Chondrocyte (in vitro differentiated cells): ENCODE measurements around the gene EIF4G2. TPM values are rescaled to one million over a fixed set of nuclear protein-coding genes. Genes with fewer than 3 reads are reported as not detected.

Source experiments
- DNase-seq: peaks from one replicate; pipeline ENCODE4 v3.0.0; 2021; ENCODE audit warnings: mixed read lengths, low spot score
- H3K27ac Mint-ChIP-seq: one replicate; pipeline ENCODE4 v1.8.0; 2021; ENCODE audit warnings: mild to moderate bottlenecking, moderate library complexity, mixed read lengths; ENCODE audit not compliant: unreplicated experiment
- H3K27me3 Mint-ChIP-seq: 2 replicates; pipeline ENCODE4 v1.8.0; 2021; ENCODE audit warnings: low read depth, mixed read lengths
- H3K36me3 Mint-ChIP-seq: 2 replicates; pipeline ENCODE4 v1.8.0; 2021; ENCODE audit warnings: low read depth, mixed read lengths
- H3K4me1 Mint-ChIP-seq: 2 replicates; pipeline ENCODE4 v1.8.0; 2021; ENCODE audit warnings: low read depth, mild to moderate bottlenecking, mixed read lengths
- H3K4me3 Mint-ChIP-seq: one replicate; pipeline ENCODE4 v1.8.0; 2021; ENCODE audit warnings: mild to moderate bottlenecking, moderate library complexity, mixed read lengths; ENCODE audit not compliant: unreplicated experiment
- H3K9me3 Mint-ChIP-seq: 2 replicates; pipeline ENCODE4 v1.8.0; 2021; ENCODE audit warnings: low read depth, mixed read lengths
- long read RNA-seq: library from polyadenylated mRNA; stranded (forward); transcript quantifications from one replicate; pipeline ENCODE4 v2.0.0, GENCODE V29; 2021
- total RNA-seq: library from RNA; stranded (reverse); gene quantifications from 3 replicates; pipeline ENCODE4 v1.2.1, GENCODE V29; 2021
- TF ChIP-seq, protein P1 (sequence below): fragments of 200-600 bp; sonication (generic); IDR thresholded peaks from 2 replicates; pipeline ENCODE4 v1.5.0; 2021; ENCODE audit warnings: antibody characterized with exemption, mild to moderate bottlenecking, moderate library complexity

EIF4G2 gene
- 1,031 to 1,062 TPM (median 1,058 TPM) in 3 replicates for total RNA-seq
- long read RNA-seq, transcript EIF4G2-201 (22 exons, 3,978 nt), result major isoform, 1,947 of 2,391 reads
- long read RNA-seq, transcript EIF4G2-202 (21 exons, 3,346 nt), result minor isoform, 255 of 2,391 reads
- long read RNA-seq, transcript EIF4G2-205 (21 exons, 3,654 nt), result minor isoform, 6 of 2,391 reads
- long read RNA-seq, partial matches to known transcripts, result 67 of 2,391 reads
- long read RNA-seq, other reads (novel, unspliced or antisense), result 115 of 2,391 reads

DNA sequence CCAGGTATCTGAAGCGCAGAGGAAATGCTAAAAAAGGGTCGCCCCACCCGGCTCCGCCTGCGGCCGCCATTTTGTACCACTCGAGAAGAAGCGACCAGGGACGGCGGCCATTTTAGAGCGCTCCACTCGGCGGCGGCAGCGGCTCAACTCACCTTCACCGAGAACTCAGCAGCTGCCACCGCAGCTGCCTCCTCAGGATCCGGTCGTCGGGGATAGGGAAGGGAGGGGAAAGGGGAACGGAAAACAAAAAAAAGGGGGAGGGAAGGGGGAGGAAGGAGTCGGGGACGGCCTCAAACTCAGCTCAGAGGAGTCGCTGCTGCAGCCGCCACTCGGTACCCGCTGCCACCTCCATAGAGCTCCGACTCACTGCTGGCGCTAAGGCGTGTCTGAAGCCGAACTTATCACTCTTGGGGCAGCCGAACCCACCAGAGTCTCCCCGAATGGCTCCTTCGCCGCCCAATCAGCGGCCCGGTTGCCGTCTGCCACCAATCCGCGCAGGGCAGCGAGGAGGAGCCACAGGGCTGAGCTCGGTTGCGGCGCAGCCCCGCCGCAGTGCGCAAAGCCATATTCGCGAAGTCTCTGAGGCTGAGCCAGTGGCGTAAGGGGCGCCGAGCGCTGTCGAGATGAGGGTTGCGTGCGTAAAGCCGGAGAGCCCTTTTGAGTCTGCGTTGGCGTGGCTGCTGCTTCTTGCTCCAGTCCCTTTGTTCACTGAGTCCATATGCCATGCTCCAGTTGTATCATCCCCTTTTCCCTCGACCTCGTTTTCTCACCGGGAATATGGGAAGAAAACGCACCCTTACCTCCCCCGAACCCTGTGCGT lies at the start of gene EIF4G2:
Gene EIF4G2 (minus strand): TSS at position 374 of the 820 bp plus-strand sequence.
- H3K4me1 Mint-ChIP-seq, result peaks cover 43% of the 10 kb centered on the region
- H3K36me3 Mint-ChIP-seq, result peaks cover 32% of the 10 kb centered on the region
- no peaks in the 10 kb centered on the region for H3K27me3 Mint-ChIP-seq
- DNase-seq, result peak; percentile 99
- H3K27ac Mint-ChIP-seq, result peak within 1 kb of the TSS; percentile 100
- H3K9me3 Mint-ChIP-seq, result no peaks in the 10 kb centered on the region
- TF ChIP-seq, protein P1, sequence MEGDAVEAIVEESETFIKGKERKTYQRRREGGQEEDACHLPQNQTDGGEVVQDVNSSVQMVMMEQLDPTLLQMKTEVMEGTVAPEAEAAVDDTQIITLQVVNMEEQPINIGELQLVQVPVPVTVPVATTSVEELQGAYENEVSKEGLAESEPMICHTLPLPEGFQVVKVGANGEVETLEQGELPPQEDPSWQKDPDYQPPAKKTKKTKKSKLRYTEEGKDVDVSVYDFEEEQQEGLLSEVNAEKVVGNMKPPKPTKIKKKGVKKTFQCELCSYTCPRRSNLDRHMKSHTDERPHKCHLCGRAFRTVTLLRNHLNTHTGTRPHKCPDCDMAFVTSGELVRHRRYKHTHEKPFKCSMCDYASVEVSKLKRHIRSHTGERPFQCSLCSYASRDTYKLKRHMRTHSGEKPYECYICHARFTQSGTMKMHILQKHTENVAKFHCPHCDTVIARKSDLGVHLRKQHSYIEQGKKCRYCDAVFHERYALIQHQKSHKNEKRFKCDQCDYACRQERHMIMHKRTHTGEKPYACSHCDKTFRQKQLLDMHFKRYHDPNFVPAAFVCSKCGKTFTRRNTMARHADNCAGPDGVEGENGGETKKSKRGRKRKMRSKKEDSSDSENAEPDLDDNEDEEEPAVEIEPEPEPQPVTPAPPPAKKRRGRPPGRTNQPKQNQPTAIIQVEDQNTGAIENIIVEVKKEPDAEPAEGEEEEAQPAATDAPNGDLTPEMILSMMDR, result peak; percentile 25
- peak within 1 kb of the TSS; percentile 92 for H3K4me3 Mint-ChIP-seq

DNA sequence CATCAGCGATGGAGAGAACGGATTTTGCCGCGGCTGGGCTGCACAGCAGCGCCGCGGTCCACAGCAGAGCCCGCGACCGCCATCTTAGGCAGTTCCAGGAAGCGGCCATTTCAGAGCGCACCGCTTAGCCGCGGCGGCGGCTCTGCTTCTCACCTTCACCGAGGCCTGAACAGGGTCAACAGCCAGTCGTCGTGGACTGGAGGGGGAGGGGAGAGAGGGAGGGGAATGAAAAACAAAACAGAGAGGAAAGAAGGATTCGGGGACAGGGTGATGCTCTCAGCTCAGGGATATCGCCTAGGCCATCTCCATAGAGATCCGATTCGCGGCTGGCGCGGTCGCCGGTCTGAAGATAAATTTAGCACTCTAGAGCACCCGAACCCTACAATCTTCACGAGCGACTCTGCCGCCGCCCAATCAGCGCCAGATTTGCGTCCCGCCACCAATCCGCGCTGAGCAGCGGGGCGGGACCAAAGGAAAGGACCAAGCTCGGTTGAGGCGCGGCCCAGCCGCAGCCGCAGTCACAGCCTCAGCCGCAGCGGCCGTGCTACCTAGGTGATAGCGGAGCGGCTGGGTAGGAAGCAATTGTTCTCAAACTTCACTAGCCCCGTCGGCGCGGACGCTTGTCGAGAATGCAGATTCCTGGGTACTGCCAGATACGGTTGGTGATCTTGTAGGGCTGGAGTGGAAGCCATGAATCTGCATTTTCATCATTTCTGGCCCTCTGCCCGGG lies 49.1 kb upstream of the EIF4G2 start, which contains the start of gene ZBED5:
Gene ZBED5 (minus strand): TSS at position 345 of the 730 bp plus-strand sequence. CDS start 3,108 bp downstream, outside the sequence.
- H3K27me3 Mint-ChIP-seq, result no peaks in the 10 kb centered on the region
- peaks cover 33% of the 10 kb centered on the region for H3K4me1 Mint-ChIP-seq
- H3K9me3 Mint-ChIP-seq, result no peaks in the 10 kb centered on the region
- peak within 1 kb of the TSS; percentile 96 for H3K4me3 Mint-ChIP-seq
- DNase-seq, result peak; percentile 97
- peaks cover 18% of the 10 kb centered on the region for H3K36me3 Mint-ChIP-seq
- TF ChIP-seq, protein P1, result peak; percentile 51
- H3K27ac Mint-ChIP-seq, result peak within 1 kb of the TSS; percentile 99

DNA sequence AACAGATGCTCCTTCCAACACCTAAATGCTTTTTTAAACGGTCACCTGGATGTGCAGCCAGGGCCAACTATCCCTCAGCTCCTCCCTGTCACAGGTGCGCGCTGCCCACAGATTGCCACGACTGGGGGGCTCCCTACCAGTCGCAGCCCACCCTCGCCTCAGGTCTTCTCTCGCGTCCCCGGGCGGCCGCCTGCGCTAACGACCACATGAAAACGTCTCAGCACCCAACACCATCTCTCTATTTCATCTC lies 48.7 kb upstream of the EIF4G2 start:
- Mint-ChIP-seq H3K27ac (peak overlapping the region; percentile 99), H3K9me3 (no peaks in the 10 kb centered on the region), H3K27me3 (no peaks in the 10 kb centered on the region), H3K4me3 (peak overlapping the region; percentile 96), H3K36me3 (peaks cover 19% of the 10 kb centered on the region), H3K4me1 (peaks cover 28% of the 10 kb centered on the region)
- TF ChIP-seq, protein P1, result no peak
- no peak for DNase-seq

DNA sequence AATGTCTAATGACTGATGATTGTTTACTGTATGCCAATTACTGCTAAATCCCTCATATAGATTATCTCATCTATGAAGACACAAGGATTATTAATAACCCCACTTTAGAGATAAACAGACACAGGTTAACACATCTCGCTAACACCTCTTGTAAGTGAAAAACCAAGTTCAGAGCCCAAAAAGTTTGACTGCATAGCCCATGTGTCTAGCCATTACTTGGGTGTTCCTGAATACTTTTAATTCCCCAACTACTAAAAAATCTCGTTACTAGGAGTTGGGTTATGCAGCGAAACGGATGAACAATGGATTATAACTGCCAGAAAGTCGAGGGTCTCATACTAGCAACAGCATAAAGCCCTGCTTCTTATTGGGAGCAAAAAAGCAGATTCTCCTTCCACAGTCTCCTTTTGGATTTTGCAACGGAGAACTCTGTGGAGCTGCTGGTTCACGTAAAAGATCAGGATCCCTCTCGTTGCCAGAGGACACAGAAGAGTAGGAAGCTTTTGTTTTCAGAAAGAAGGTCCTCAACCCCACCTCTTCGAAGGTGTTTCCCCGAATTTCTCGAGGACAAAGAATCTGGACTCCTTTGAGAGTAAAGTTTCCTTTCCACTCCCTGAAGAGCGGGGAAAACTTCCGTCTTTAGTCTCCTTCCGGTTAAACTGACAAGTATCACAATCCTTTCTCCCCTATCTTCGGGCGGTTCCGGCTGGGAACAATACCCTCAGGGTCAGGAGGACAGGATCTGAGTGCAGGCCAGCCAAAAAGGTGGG lies 48.1 kb upstream of the EIF4G2 start:
- DNase-seq, result no peak
- Mint-ChIP-seq H3K36me3 (peaks cover 24% of the 10 kb centered on the region), H3K27ac (peak overlapping the region; percentile 99), H3K27me3 (no peaks in the 10 kb centered on the region), H3K9me3 (no peaks in the 10 kb centered on the region), H3K4me1 (peaks cover 24% of the 10 kb centered on the region), H3K4me3 (peak overlapping the region; percentile 96)
- TF ChIP-seq, protein P1, result no peak
